WTC11 (cell line): ENCODE measurements around the gene TANC1. TPM values are rescaled to one million over a fixed set of nuclear protein-coding genes. Genes with fewer than 3 reads are reported as not detected.

ENCODE experiments used
- ATAC-seq: fragments of 200-7000 bp; cut with Tn5 transposase; 2 replicates; pipeline ENCODE4 v1.10.0; 2021; ENCODE audit warnings: mild to moderate bottlenecking, moderate library complexity
- CTCF ChIA-PET: fragments of 300-600 bp; sonication (Branson Sonifier 250); formaldehyde crosslinking; loops from one replicate; lab custom pipeline; 2021; ENCODE audit warnings: antibody characterized with exemption; lab: Charles Lee
- POLR2A ChIA-PET: fragments of 350-600 bp; sonication (Branson Sonifier 250); formaldehyde crosslinking; loops from one replicate; lab custom pipeline; 2021; ENCODE audit warnings: antibody characterized with exemption; lab: Charles Lee
- DNase-seq: peaks from one replicate; pipeline ENCODE4 v3.0.0; 2021; ENCODE audit warnings: low spot score
- H3K27ac Mint-ChIP-seq: 2 replicates; pipeline ENCODE4 v1.8.0; 2021; ENCODE audit warnings: mixed read lengths
- H3K27me3 Mint-ChIP-seq: 2 replicates; pipeline ENCODE4 v1.8.0; 2021; ENCODE audit warnings: low read depth, mild to moderate bottlenecking, moderate library complexity, mixed read lengths
- H3K36me3 Mint-ChIP-seq: 2 replicates; pipeline ENCODE4 v1.8.0; 2021; ENCODE audit warnings: mixed read lengths
- H3K4me1 Mint-ChIP-seq: 2 replicates; pipeline ENCODE4 v1.8.0; 2022; ENCODE audit warnings: mixed read lengths
- H3K4me3 Mint-ChIP-seq: 2 replicates; pipeline ENCODE4 v1.8.0; 2021; ENCODE audit warnings: mild to moderate bottlenecking, moderate library complexity, mixed read lengths
- H3K9me3 Mint-ChIP-seq: 2 replicates; pipeline ENCODE4 v1.8.0; 2021; ENCODE audit warnings: mixed read lengths
- FOXJ3 ChIP-seq: sonication (generic); formaldehyde crosslinking; IDR thresholded peaks from 2 replicates; pipeline ENCODE4 v1.9.0; 2021; ENCODE audit warnings: missing genetic modification reagents, mild to moderate bottlenecking, borderline replicate concordance
- NR1H2 ChIP-seq: sonication (generic); formaldehyde crosslinking; IDR thresholded peaks from 2 replicates; pipeline ENCODE4 v1.9.0; 2021; ENCODE audit warnings: mild to moderate bottlenecking, moderate library complexity, missing genetic modification reagents
- ZNF138 ChIP-seq: sonication (generic); formaldehyde crosslinking; conservative IDR thresholded peaks from 2 replicates; pipeline ENCODE4 v1.8.1; 2022; ENCODE audit warnings: mild to moderate bottlenecking, moderate library complexity, missing genetic modification reagents
- ZNF232 ChIP-seq: sonication (generic); formaldehyde crosslinking; IDR thresholded peaks from 2 replicates; pipeline ENCODE4 v1.8.0; 2022; ENCODE audit warnings: mild to moderate bottlenecking, missing genetic modification reagents
- ZNF263 ChIP-seq: sonication (generic); formaldehyde crosslinking; IDR thresholded peaks from 2 replicates; pipeline ENCODE4 v1.8.1; 2022; ENCODE audit warnings: low read depth, mild to moderate bottlenecking, moderate library complexity, missing genetic modification reagents
- total RNA-seq: library from RNA; stranded (reverse); gene quantifications from 3 replicates; pipeline ENCODE4 v1.2.3, GENCODE V29; 2021
- TF ChIP-seq, protein P1 (sequence below): sonication (generic); formaldehyde crosslinking; IDR thresholded peaks from 2 replicates; pipeline ENCODE4 v1.8.0; 2023; ENCODE audit warnings: mild to moderate bottlenecking, missing genetic modification reagents
- TF ChIP-seq, protein P2 (sequence below): fragments of 250-450 bp; sonication (Bioruptor Pico); IDR thresholded peaks from 2 replicates; pipeline ENCODE4 v1.9.0; 2021; ENCODE audit warnings: moderate library complexity, mild to moderate bottlenecking, inconsistent platforms, borderline replicate concordance
- TF ChIP-seq, protein P3 (sequence below): sonication (generic); formaldehyde crosslinking; conservative IDR thresholded peaks from 2 replicates; pipeline ENCODE4 v1.8.1; 2022; ENCODE audit warnings: mild to moderate bottlenecking, missing genetic modification reagents
- TF ChIP-seq, protein P4 (sequence below): fragments of 200-600 bp; IDR thresholded peaks from 2 replicates; pipeline ENCODE4 v1.8.0; 2022; ENCODE audit warnings: antibody characterized with exemption
- TF ChIP-seq, protein P5 (sequence below): sonication (generic); formaldehyde crosslinking; IDR thresholded peaks from 2 replicates; pipeline ENCODE4 v1.8.1; 2023; ENCODE audit warnings: mild to moderate bottlenecking, missing genetic modification reagents, borderline replicate concordance
- TF ChIP-seq, protein P6 (sequence below): fragments of 250-450 bp; sonication (Bioruptor Pico); IDR thresholded peaks from 2 replicates; pipeline ENCODE4 v1.9.0; 2021; ENCODE audit warnings: mild to moderate bottlenecking

The TANC1 gene
- total RNA-seq, 1 experiment from 2014 or later, result 11.6 TPM

DNA sequence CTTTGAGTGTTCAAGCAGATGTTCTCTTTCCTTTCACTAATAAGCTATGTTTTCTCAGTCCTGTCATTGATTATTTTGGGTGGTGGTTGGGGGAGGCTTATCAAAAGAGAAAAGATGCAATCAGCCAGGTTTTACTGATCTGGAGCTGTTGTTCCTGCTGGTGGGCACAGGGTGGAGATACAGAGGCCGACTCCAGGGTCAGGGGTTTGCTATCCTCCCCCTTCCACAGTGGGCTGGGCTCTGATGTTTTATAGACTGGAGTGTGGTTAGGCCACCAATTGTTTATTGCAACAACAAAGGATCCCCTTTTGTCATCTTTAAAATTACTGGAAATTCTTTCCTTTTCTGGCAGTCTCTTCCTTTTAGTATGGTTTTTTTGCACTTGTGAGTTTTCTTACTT lies 120.5 kb downstream of the TANC1 start (continued):
- TF ChIP-seq, protein P1, sequence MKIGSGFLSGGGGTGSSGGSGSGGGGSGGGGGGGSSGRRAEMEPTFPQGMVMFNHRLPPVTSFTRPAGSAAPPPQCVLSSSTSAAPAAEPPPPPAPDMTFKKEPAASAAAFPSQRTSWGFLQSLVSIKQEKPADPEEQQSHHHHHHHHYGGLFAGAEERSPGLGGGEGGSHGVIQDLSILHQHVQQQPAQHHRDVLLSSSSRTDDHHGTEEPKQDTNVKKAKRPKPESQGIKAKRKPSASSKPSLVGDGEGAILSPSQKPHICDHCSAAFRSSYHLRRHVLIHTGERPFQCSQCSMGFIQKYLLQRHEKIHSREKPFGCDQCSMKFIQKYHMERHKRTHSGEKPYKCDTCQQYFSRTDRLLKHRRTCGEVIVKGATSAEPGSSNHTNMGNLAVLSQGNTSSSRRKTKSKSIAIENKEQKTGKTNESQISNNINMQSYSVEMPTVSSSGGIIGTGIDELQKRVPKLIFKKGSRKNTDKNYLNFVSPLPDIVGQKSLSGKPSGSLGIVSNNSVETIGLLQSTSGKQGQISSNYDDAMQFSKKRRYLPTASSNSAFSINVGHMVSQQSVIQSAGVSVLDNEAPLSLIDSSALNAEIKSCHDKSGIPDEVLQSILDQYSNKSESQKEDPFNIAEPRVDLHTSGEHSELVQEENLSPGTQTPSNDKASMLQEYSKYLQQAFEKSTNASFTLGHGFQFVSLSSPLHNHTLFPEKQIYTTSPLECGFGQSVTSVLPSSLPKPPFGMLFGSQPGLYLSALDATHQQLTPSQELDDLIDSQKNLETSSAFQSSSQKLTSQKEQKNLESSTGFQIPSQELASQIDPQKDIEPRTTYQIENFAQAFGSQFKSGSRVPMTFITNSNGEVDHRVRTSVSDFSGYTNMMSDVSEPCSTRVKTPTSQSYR, result no peak
- TF ChIP-seq, protein P2, sequence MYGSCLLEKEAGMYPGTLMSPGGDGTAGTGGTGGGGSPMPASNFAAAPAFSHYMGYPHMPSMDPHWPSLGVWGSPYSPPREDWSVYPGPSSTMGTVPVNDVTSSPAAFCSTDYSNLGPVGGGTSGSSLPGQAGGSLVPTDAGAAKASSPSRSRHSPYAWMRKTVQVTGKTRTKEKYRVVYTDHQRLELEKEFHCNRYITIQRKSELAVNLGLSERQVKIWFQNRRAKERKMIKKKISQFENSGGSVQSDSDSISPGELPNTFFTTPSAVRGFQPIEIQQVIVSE (CRISPR knock-in tag), result no peak
- TF ChIP-seq, all 79 proteins: peak for 0

DNA sequence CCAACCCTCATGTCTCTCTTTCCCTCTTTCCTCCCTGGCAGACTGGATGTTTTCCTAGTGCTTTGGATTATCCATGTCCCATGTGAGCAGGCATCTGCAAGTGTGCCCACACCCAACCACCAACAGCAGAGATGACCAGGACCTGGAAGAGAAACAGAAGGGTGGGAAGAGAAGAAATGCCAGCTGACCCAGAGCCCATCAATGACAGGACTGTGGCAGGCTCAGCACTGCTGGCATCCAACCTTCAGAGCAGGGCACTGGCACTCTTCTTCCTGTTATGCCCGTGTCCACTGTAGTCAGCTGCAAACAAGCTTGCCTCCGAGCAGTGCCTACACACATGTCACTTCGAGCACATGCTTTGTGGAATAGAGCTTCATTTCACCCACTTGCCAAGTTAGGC lies 121.1 kb downstream of the TANC1 start:
- no peak overlapping the region for H3K27ac Mint-ChIP-seq
- no peaks in the 10 kb centered on the region for H3K27me3 Mint-ChIP-seq
- no peaks in the 10 kb centered on the region for H3K36me3 Mint-ChIP-seq
- POLR2A ChIA-PET, result no interaction called here
- CTCF ChIA-PET, result interaction anchor here (1.0 to 1.7 kb wide), 5 partner anchors 12 to 96 kb away, joined by 3 to 7 read pairs (median 4); no protein-coding TSS in a partner anchor
- H3K4me3 Mint-ChIP-seq, result no peak overlapping the region
- peaks cover 11% of the 10 kb centered on the region for H3K4me1 Mint-ChIP-seq
- H3K9me3 Mint-ChIP-seq, result no peaks in the 10 kb centered on the region
- no peak for DNase-seq
- ATAC-seq, result no peak
- TF ChIP-seq ZNF232 (CRISPR knock-in tag) (no peak), ZNF263 (no peak), ZNF138 (no peak), FOXJ3 (no peak), NR1H2 (CRISPR knock-in tag) (no peak)
- TF ChIP-seq, protein P3, sequence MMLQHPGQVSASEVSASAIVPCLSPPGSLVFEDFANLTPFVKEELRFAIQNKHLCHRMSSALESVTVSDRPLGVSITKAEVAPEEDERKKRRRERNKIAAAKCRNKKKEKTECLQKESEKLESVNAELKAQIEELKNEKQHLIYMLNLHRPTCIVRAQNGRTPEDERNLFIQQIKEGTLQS (CRISPR knock-in tag), result no peak
- TF ChIP-seq, protein P4, sequence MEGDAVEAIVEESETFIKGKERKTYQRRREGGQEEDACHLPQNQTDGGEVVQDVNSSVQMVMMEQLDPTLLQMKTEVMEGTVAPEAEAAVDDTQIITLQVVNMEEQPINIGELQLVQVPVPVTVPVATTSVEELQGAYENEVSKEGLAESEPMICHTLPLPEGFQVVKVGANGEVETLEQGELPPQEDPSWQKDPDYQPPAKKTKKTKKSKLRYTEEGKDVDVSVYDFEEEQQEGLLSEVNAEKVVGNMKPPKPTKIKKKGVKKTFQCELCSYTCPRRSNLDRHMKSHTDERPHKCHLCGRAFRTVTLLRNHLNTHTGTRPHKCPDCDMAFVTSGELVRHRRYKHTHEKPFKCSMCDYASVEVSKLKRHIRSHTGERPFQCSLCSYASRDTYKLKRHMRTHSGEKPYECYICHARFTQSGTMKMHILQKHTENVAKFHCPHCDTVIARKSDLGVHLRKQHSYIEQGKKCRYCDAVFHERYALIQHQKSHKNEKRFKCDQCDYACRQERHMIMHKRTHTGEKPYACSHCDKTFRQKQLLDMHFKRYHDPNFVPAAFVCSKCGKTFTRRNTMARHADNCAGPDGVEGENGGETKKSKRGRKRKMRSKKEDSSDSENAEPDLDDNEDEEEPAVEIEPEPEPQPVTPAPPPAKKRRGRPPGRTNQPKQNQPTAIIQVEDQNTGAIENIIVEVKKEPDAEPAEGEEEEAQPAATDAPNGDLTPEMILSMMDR, result no peak
- TF ChIP-seq, protein P5, sequence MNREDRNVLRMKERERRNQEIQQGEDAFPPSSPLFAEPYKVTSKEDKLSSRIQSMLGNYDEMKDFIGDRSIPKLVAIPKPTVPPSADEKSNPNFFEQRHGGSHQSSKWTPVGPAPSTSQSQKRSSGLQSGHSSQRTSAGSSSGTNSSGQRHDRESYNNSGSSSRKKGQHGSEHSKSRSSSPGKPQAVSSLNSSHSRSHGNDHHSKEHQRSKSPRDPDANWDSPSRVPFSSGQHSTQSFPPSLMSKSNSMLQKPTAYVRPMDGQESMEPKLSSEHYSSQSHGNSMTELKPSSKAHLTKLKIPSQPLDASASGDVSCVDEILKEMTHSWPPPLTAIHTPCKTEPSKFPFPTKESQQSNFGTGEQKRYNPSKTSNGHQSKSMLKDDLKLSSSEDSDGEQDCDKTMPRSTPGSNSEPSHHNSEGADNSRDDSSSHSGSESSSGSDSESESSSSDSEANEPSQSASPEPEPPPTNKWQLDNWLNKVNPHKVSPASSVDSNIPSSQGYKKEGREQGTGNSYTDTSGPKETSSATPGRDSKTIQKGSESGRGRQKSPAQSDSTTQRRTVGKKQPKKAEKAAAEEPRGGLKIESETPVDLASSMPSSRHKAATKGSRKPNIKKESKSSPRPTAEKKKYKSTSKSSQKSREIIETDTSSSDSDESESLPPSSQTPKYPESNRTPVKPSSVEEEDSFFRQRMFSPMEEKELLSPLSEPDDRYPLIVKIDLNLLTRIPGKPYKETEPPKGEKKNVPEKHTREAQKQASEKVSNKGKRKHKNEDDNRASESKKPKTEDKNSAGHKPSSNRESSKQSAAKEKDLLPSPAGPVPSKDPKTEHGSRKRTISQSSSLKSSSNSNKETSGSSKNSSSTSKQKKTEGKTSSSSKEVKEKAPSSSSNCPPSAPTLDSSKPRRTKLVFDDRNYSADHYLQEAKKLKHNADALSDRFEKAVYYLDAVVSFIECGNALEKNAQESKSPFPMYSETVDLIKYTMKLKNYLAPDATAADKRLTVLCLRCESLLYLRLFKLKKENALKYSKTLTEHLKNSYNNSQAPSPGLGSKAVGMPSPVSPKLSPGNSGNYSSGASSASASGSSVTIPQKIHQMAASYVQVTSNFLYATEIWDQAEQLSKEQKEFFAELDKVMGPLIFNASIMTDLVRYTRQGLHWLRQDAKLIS (CRISPR knock-in tag), result no peak
- TF ChIP-seq, protein P6, sequence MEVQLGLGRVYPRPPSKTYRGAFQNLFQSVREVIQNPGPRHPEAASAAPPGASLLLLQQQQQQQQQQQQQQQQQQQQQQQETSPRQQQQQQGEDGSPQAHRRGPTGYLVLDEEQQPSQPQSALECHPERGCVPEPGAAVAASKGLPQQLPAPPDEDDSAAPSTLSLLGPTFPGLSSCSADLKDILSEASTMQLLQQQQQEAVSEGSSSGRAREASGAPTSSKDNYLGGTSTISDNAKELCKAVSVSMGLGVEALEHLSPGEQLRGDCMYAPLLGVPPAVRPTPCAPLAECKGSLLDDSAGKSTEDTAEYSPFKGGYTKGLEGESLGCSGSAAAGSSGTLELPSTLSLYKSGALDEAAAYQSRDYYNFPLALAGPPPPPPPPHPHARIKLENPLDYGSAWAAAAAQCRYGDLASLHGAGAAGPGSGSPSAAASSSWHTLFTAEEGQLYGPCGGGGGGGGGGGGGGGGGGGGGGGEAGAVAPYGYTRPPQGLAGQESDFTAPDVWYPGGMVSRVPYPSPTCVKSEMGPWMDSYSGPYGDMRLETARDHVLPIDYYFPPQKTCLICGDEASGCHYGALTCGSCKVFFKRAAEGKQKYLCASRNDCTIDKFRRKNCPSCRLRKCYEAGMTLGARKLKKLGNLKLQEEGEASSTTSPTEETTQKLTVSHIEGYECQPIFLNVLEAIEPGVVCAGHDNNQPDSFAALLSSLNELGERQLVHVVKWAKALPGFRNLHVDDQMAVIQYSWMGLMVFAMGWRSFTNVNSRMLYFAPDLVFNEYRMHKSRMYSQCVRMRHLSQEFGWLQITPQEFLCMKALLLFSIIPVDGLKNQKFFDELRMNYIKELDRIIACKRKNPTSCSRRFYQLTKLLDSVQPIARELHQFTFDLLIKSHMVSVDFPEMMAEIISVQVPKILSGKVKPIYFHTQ (CRISPR knock-in tag), result no peak
